ENCODE measurements around the gene SPC24. TPM values are rescaled to one million over a fixed set of nuclear protein-coding genes. Genes with fewer than 3 reads are reported as not detected.
"Not testable (repeated sequence)": the region's sequence is repeated elsewhere in the genome, so short reads cannot be mapped to it uniquely, and the experiment has no call there.

Gene SPC24
- total RNA-seq, 1 donor from 2014 or later = 2.7 TPM

GRCh38 chr19:11180346-11180745, 24.8 kb upstream of the SPC24 start:
- Histone ChIP-seq H3K4me3 (no peak overlapping the region), H3K36me3 (peaks cover 3 to 48% of the 10 kb centered on the region in 2 donors)
- no peak for DNase-seq (ENCODE audit: extremely low spot score in 2 of 2)

GRCh38 chr19:11179716-11180297, 24.2 kb upstream of the SPC24 start:
- peaks cover 3 to 46% of the 10 kb centered on the region in 2 donors for H3K36me3 ChIP-seq
- no peak for DNase-seq (ENCODE audit: extremely low spot score in 2 of 2)
- no peak overlapping the region for H3K4me3 ChIP-seq
- H3K4me1 ChIP-seq = peaks cover 44% of the 10 kb centered on the region
- no peaks in the 10 kb centered on the region for H3K9me3 ChIP-seq
- H3K27me3 ChIP-seq = no peaks in the 10 kb centered on the region
- intact Hi-C loops (cut with DNase I) = no loop called here
- TF ChIP-seq POLR2AphosphoS5 (IDR thresholded peaks at IDR 0.05; ENCODE audit: insufficient read depth in 1 of 2, low read depth in 1 of 2) (peak in 1 of 2 donors; percentile 27), CTCF (IDR thresholded peaks at IDR 0.05) (no peak)
- peak overlapping the region; percentile 80 for H3K27ac ChIP-seq

More at GRCh38 chr19:11180346-11180745, 24.8 kb upstream of the SPC24 start:
- Histone ChIP-seq H3K27ac (peak overlapping the region; percentile 80), H3K27me3 (no peaks in the 10 kb centered on the region), H3K4me1 (peaks cover 50% of the 10 kb centered on the region), H3K9me3 (no peaks in the 10 kb centered on the region)
- intact Hi-C loops (cut with DNase I) = no loop called here
- TF ChIP-seq POLR2AphosphoS5 (IDR thresholded peaks at IDR 0.05; ENCODE audit: insufficient read depth in 1 of 2, low read depth in 1 of 2) (no peak), CTCF (IDR thresholded peaks at IDR 0.05) (no peak), POLR2A (IDR thresholded peaks at IDR 0.05) (no peak)

GRCh38 chr19:11179145-11179465, 23.5 kb upstream of the SPC24 start:
- peak overlapping the region; percentile 80 for H3K27ac ChIP-seq
- intact Hi-C loops (cut with DNase I); DNase-seq (ENCODE audit: extremely low spot score in 2 of 2); H3K4me3 ChIP-seq; H3K27me3 ChIP-seq; H3K9me3 ChIP-seq: not testable (repeated sequence)
- H3K36me3 ChIP-seq = peaks cover 3 to 50% of the 10 kb centered on the region in 2 donors
- H3K4me1 ChIP-seq = peaks cover 40% of the 10 kb centered on the region

DNA sequence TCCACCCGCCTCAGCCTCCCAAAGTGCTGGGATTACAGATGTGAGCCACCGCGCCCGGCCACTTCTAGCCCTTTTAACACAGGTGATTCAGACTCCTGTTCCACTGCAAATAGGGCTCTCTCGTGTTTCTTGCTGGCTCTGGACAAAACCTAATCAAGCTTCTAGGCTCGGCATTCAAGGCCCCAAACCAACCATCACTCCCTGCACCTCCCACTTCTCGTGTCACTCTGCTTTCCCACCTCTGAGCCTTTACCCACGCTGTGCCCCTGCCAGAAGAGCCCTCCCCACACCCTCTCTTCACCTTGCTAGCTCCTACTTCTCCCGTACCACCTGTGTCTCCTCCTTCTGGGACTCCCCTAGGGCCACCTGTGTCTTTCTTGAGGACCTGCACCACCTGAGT, 22.0 kb upstream of the SPC24 start:
- H3K4me3 ChIP-seq = no peak overlapping the region
- H3K4me1 ChIP-seq = peaks cover 39% of the 10 kb centered on the region
- DNase-seq (ENCODE audit: extremely low spot score in 2 of 2) = no peak
- intact Hi-C loops (cut with DNase I) = no loop called here
- H3K27ac ChIP-seq = peak overlapping the region; percentile 80
- H3K9me3 ChIP-seq = no peaks in the 10 kb centered on the region
- no peaks in the 10 kb centered on the region for H3K27me3 ChIP-seq
- TF ChIP-seq POLR2AphosphoS5 (IDR thresholded peaks at IDR 0.05; ENCODE audit: insufficient read depth in 1 of 2, low read depth in 1 of 2) (no peak), POLR2A (IDR thresholded peaks at IDR 0.05) (no peak), CTCF (IDR thresholded peaks at IDR 0.05) (no peak)
- H3K36me3 ChIP-seq = peaks cover 3 to 65% of the 10 kb centered on the region in 2 donors

DNA sequence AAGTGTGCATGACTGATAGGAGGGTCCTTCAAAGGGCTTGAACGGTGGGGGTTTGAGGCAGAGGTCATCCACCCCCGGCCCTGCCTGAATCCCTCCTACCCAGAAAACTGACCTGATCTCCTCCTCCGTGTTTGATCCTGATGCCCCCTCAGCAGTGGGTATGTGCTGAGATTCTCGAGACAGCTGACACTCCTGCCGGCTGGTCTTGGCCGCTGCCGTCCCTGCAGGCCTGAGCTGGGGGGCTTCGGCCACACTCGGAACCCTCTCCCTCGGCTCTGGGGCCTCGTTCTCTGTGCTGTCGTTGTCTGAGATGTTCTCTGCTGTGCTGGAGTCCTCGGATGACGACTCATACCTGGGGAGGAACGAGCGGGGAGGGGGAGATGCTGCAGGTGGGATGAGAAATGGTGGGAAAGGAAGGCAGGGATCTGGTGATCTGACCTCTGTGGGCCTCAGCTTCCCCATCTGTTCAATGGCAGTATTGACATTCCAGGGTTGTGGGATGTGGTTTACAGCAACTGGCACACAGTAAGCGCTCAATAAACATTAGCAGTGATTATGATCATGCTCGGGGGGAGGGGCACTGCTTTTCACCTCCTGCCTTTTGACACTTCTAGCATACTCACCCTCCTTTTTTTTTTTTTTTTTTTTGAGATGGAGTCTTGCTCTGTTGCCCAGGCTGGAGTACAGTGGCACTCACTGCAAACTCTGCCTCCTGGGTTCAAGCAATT, 21.0 kb upstream of the SPC24 start:
- Histone ChIP-seq H3K4me1 (peaks cover 32% of the 10 kb centered on the region), H3K27me3 (no peaks in the 10 kb centered on the region)

More for the DNA sequence above, 21.0 kb upstream of the SPC24 start:
- Histone ChIP-seq H3K9me3 (no peaks in the 10 kb centered on the region), H3K4me3 (no peak overlapping the region), H3K36me3 (peaks cover 3 to 67% of the 10 kb centered on the region in 2 donors), H3K27ac (no peak overlapping the region)
- intact Hi-C loops (cut with DNase I) = no loop called here
- TF ChIP-seq POLR2A (IDR thresholded peaks at IDR 0.05) = no peak
- TF ChIP-seq CTCF (IDR thresholded peaks at IDR 0.05) = no peak
- no peak for TF ChIP-seq POLR2AphosphoS5 (IDR thresholded peaks at IDR 0.05; ENCODE audit: insufficient read depth in 1 of 2, low read depth in 1 of 2)
- no peak for DNase-seq (ENCODE audit: extremely low spot score in 2 of 2)

Data from vagina (tissue), 2 donors.